ENCODE measurements around the gene SPDYA. TPM values are rescaled to one million over a fixed set of nuclear protein-coding genes. Genes with fewer than 3 reads are reported as not detected.

The SPDYA gene
- total and polyA plus RNA-seq, 2 of the 4 experiments (the other 2 are of a cell fraction) = not detected

DNA sequence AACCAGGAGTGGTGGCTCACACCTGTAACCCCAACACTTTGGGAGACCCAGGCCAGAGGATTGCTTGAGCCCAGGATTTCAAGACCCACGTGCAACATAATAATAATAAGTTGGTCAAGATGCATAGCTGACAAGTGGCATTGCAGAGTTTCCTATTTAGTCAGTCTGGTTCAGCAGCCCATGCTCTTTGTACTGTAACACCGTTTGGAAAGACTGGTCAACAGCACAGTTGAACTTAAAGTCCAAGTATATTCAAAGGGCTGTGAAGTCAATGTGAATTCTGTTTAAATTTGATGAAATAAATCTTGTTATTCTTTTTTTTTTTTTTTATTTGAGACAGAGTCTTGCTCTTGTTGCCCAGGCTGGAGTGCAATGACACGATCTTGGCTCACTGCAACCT is 61.0 kb downstream of the SPDYA start (continued):
- TF ChIP-seq ELK1 (IDR thresholded peaks at IDR 0.05; ENCODE audit: borderline replicate concordance, low read depth, low read length) (no peak), POLR2A (IDR thresholded peaks at IDR 0.05; ENCODE audit: low read depth, low read length) (no peak)

- H4K20me1 ChIP-seq (ENCODE audit: insufficient read depth, low read length) = no peaks in the 10 kb centered on the region
- POLR2A ChIA-PET (ENCODE audit: unreplicated experiment) = no interaction called here
- no peak overlapping the region for H2BK5ac ChIP-seq (ENCODE audit: low read depth, low read length, poor library complexity, severe bottlenecking)
- H4K5ac ChIP-seq (ENCODE audit: low read depth, low read length) = no peak overlapping the region
- no peak overlapping the region for H3K27ac ChIP-seq (ENCODE audit: insufficient read depth, low read length)
- no peak overlapping the region for H3K14ac ChIP-seq (replicated peaks; ENCODE audit: low read depth, low read length)
- no peak overlapping the region for H3K4ac ChIP-seq (ENCODE audit: low read depth, low read length)
- no peak overlapping the region for H2AK5ac ChIP-seq (ENCODE audit: low read depth, low read length)
- no peaks in the 10 kb centered on the region for H3K4me1 ChIP-seq (ENCODE audit: control insufficient read depth, insufficient read depth, low read length)
- no peak overlapping the region for H4K91ac ChIP-seq (ENCODE audit: insufficient read depth, low read depth, low read length)
- H2BK15ac ChIP-seq (ENCODE audit: low read depth, low read length) = no peak overlapping the region
- no TSS peak for BruUV-seq (replicated peaks)
- intact Hi-C loops (cut with micrococcal nuclease) (no loop called here), in situ Hi-C loops (cut with MboI; ENCODE audit: low sequenced_read_pairs) (no loop called here), dilution Hi-C loops (cut with HindIII; ENCODE audit: low sequenced_read_pairs, unreplicated experiment) (no loop called here)
- no peak overlapping the region for H2BK120ac ChIP-seq (ENCODE audit: low read depth, low read length)
- H3K36me3 ChIP-seq (ENCODE audit: control insufficient read depth, insufficient read depth, low read length) = no peaks in the 10 kb centered on the region
- H2AFZ ChIP-seq (replicated peaks; ENCODE audit: low read length, poor library complexity) = no peak overlapping the region
- no peak overlapping the region for H4K8ac ChIP-seq (ENCODE audit: low read depth in 2 of 2, low read length in 2 of 2)
- no peaks in the 10 kb centered on the region for H3K9me1 ChIP-seq (ENCODE audit: insufficient read depth, low read length)
- no peaks in the 10 kb centered on the region for H3K79me1 ChIP-seq (ENCODE audit: low read depth in 1 of 2, low read length in 2 of 2)
- no peak overlapping the region for H3K4me3 ChIP-seq (ENCODE audit: insufficient read depth, low read depth, low read length)
- H3K9ac ChIP-seq (ENCODE audit: low read depth, low read length) = no peak overlapping the region
- no peak overlapping the region for H3K4me2 ChIP-seq (ENCODE audit: low read depth, low read length)
- no CpG with 5 or more reads among the region's 1 CpG for WGBS, 2 experiments (ENCODE audit: extremely low coverage in 2 of 2, insufficient read length in 1 of 2)
- peaks cover 11% of the 10 kb centered on the region for H3K27me3 ChIP-seq (ENCODE audit: control insufficient read depth, insufficient read depth, low read length)
- no peak overlapping the region for H3K18ac ChIP-seq (ENCODE audit: low read depth, low read length)
- TF ChIP-seq RAD21 (IDR thresholded peaks at IDR 0.05; ENCODE audit: low read length) (no peak), POLR2A (IDR thresholded peaks at IDR 0.05; ENCODE audit: low read depth, low read length) (no peak), NFE2L2 (IDR thresholded peaks at IDR 0.05; ENCODE audit: low read depth, low read length) (no peak), BHLHE40 (IDR thresholded peaks at IDR 0.05; ENCODE audit: low read depth, low read length) (no peak), CHD1 (IDR thresholded peaks at IDR 0.05; ENCODE audit: low read depth, low read length) (no peak), ELK1 (IDR thresholded peaks at IDR 0.05; ENCODE audit: borderline replicate concordance, low read depth, low read length) (no peak), MAFK (IDR thresholded peaks at IDR 0.05; ENCODE audit: low read depth, low read length) (no peak), SMC3 (IDR thresholded peaks at IDR 0.05; ENCODE audit: low read depth, low read length) (no peak), FOS (IDR thresholded peaks at IDR 0.05; ENCODE audit: low read depth, low read length) (no peak), MAZ (IDR thresholded peaks at IDR 0.05; ENCODE audit: borderline replicate concordance, low read depth, low read length) (no peak), CEBPB (IDR thresholded peaks at IDR 0.05; ENCODE audit: low read depth, low read length) (no peak), RCOR1 (IDR thresholded peaks at IDR 0.05; ENCODE audit: insufficient replicate concordance, low read length) (no peak)
- TF ChIP-seq, protein P1, sequence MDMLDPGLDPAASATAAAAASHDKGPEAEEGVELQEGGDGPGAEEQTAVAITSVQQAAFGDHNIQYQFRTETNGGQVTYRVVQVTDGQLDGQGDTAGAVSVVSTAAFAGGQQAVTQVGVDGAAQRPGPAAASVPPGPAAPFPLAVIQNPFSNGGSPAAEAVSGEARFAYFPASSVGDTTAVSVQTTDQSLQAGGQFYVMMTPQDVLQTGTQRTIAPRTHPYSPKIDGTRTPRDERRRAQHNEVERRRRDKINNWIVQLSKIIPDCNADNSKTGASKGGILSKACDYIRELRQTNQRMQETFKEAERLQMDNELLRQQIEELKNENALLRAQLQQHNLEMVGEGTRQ (IDR thresholded peaks at IDR 0.05; ENCODE audit: low read depth, low read length) = no peak
- no peak overlapping the region for H2BK20ac ChIP-seq (ENCODE audit: low read depth, low read length)
- no peak overlapping the region for H2AK9ac ChIP-seq (replicated peaks; ENCODE audit: low read depth, low read length, poor library complexity)
- DNase-seq (no peak), ATAC-seq (ENCODE audit: low read depth) (no peak)
- no peak overlapping the region for H3K56ac ChIP-seq (ENCODE audit: extremely low read depth, insufficient read depth, low read length)
- H3K9me3 ChIP-seq (ENCODE audit: control insufficient read depth, insufficient read depth, low read length) = no peaks in the 10 kb centered on the region
- H3K23ac ChIP-seq (ENCODE audit: low read depth, low read length) = no peak overlapping the region
- CTCF ChIA-PET = no interaction called here
Observed at GRCh38 chr2:28880193-28880592, 69.6 kb downstream of the SPDYA start.
